NCI-H1694 treated with DMSO at 0.1 percent for 48 hours (cell line): Measurements from ENCODE around the gene DDR1.
"Not testable (repeated sequence)": the region's sequence is repeated elsewhere in the genome, so short reads cannot be mapped to it uniquely, and the experiment has no call there.

Source experiments
- DNase-seq: peaks from one replicate; lab custom pipeline; 2025; lab: John Stamatoyannopoulos, UW

The DDR1 gene

GRCh38 chr6:30917487-30917886 is 33.2 kb downstream of the DDR1 start:
- DNase-seq = no peak

GRCh38 chr6:30918670-30919069 is 34.4 kb downstream of the DDR1 start:
- DNase-seq = no peak

GRCh38 chr6:30922447-30922852 is 38.1 kb downstream of the DDR1 start:
- DNase-seq = no peak

GRCh38 chr6:30924040-30924627 is 39.8 kb downstream of the DDR1 start:
- DNase-seq = not testable (repeated sequence)

GRCh38 chr6:30926644-30927043 is 42.3 kb downstream of the DDR1 start:
- no peak for DNase-seq

GRCh38 chr6:30927080-30927479 is 42.8 kb downstream of the DDR1 start:
- not testable (repeated sequence) for DNase-seq

GRCh38 chr6:30928677-30929076 is 44.4 kb downstream of the DDR1 start:
- DNase-seq = no peak

GRCh38 chr6:30930506-30930905 is 46.2 kb downstream of the DDR1 start:
- DNase-seq = no peak

- DNase-seq = no peak
Observed at GRCh38 chr6:30931272-30931671, 47.0 kb downstream of the DDR1 start.

- no peak for DNase-seq
Observed at GRCh38 chr6:30931969-30932645, 47.8 kb downstream of the DDR1 start, which contains the start of gene SFTA2. TSS of gene SFTA2 (minus strand) at chr6:30932170. CDS start at chr6:30932096, 74 bp downstream.

GRCh38 chr6:30932665-30933365 is 48.5 kb downstream of the DDR1 start:
- no peak for DNase-seq

- DNase-seq = no peak
Observed at GRCh38 chr6:30935018-30935417, 50.7 kb downstream of the DDR1 start.

GRCh38 chr6:30937265-30937664 is 52.9 kb downstream of the DDR1 start:
- no peak for DNase-seq

- DNase-seq = no peak
Observed at GRCh38 chr6:30938730-30939129, 54.4 kb downstream of the DDR1 start.

GRCh38 chr6:30939473-30939872 is 55.2 kb downstream of the DDR1 start:
- DNase-seq = no peak

GRCh38 chr6:30940361-30940986 is 56.2 kb downstream of the DDR1 start, which contains the start of gene MUCL3:
TSS of gene MUCL3 (plus strand) at chr6:30940973. CDS start at chr6:30941000, 27 bp downstream.
- no peak for DNase-seq

- no peak for DNase-seq
Observed at GRCh38 chr6:30942338-30943060, 58.2 kb downstream of the DDR1 start.

- no peak for DNase-seq
Observed at GRCh38 chr6:30944051-30944450, 59.7 kb downstream of the DDR1 start.

GRCh38 chr6:30945281-30945680 is 61.0 kb downstream of the DDR1 start:
- no peak for DNase-seq

- DNase-seq = no peak
Observed at GRCh38 chr6:30947231-30947630, 62.9 kb downstream of the DDR1 start.

GRCh38 chr6:30948811-30949210 is 64.5 kb downstream of the DDR1 start:
- DNase-seq = no peak
